Measurements from ENCODE around the gene CRCP. TPM values are rescaled to one million over a fixed set of nuclear protein-coding genes. Genes with fewer than 3 reads are reported as not detected.
A peak's percentile ranks its signal among the peaks of the same experiment; 100 is the strongest.

Gene CRCP
- total and polyA plus RNA-seq, 4 experiments from 2014 or later = 21.2 to 42.3 (median 34.8) TPM

GRCh38 chr7:66190504-66190857 is 75.8 kb downstream of the CRCP start:
- Histone ChIP-seq H3K9me3 (ENCODE audit: control insufficient read depth in 1 of 2, low read length in 2 of 2) (no peaks in the 10 kb centered on the region), H3K4me3 (ENCODE audit: low read length in 2 of 2) (no peak overlapping the region), H3K36me3 (ENCODE audit: insufficient read depth, low read length) (no peaks in the 10 kb centered on the region), H3K27me3 (ENCODE audit: insufficient read depth, low read length) (no peaks in the 10 kb centered on the region), H3K4me1 (ENCODE audit: insufficient read depth, low read length) (no peaks in the 10 kb centered on the region), H3K27ac (ENCODE audit: low read depth, low read length) (no peak overlapping the region)
- DNase-seq = no peak
- Mint-ChIP-seq H3K4me3 (no peak overlapping the region), H3K36me3 (no peaks in the 10 kb centered on the region), H3K27ac (no peak overlapping the region), H3K27me3 (peaks cover 2 to 3% of the 10 kb centered on the region in 2 donors), H3K9me3 (peaks cover 0 to 2% (median 0%) of the 10 kb centered on the region in 8 donors), H3K4me1 (no peaks in the 10 kb centered on the region)
- ChIA-PET POLR2A (ENCODE audit: partially characterized antibody) (no interaction called here), CTCF (ENCODE audit: partially characterized antibody) (no interaction called here)
- intact Hi-C loops (cut with micrococcal nuclease) = no loop called here

GRCh38 chr7:66193146-66193725 is 78.6 kb downstream of the CRCP start:
- no peaks in the 10 kb centered on the region for H3K36me3 ChIP-seq (ENCODE audit: insufficient read depth, low read length)
- no peak overlapping the region for H3K4me3 Mint-ChIP-seq
- no peaks in the 10 kb centered on the region for H3K4me1 Mint-ChIP-seq
- DNase-seq = no peak
- no peak overlapping the region for H3K4me3 ChIP-seq (ENCODE audit: low read length in 2 of 2)
- no peaks in the 10 kb centered on the region for H3K9me3 ChIP-seq (ENCODE audit: control insufficient read depth in 1 of 2, low read length in 2 of 2)
- POLR2A ChIA-PET (ENCODE audit: partially characterized antibody) = no interaction called here
- intact Hi-C loops (cut with micrococcal nuclease) = no loop called here
- H3K9me3 Mint-ChIP-seq = peaks cover 0 to 2% (median 0%) of the 10 kb centered on the region in 8 donors
- peak overlapping the region in 1 of 7 donors; percentile 22 for H3K27ac Mint-ChIP-seq
- H3K27me3 ChIP-seq (ENCODE audit: insufficient read depth, low read length) = no peaks in the 10 kb centered on the region
- no peak overlapping the region for H3K27ac ChIP-seq (ENCODE audit: low read depth, low read length)
- H3K27me3 Mint-ChIP-seq = peaks cover 2 to 3% of the 10 kb centered on the region in 2 donors
- no peaks in the 10 kb centered on the region for H3K4me1 ChIP-seq (ENCODE audit: insufficient read depth, low read length)
- CTCF ChIA-PET (ENCODE audit: partially characterized antibody) = no interaction called here
- no peaks in the 10 kb centered on the region for H3K36me3 Mint-ChIP-seq

DNA sequence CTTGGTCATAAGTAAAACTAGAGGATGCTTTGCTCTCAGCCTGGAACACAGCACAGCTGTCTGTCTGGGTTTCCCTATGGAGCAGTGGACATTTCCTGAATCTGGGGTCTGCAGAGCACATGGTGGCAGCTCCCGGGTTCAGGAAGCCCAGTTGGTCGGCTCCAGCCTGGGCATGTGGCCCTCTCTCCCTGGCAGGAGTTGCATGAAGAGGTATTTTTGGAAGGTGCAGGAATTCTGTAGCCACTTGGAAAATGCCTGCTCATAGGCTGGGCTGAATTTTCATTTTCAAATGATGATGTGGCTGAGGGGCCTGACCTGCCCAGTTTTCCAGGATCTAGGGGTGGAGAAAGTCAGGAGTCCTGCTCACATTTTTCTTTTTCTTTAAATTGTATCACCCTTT is 83.8 kb downstream of the CRCP start:
- intact Hi-C loops (cut with micrococcal nuclease) = no loop called here
- Histone ChIP-seq H3K27me3 (ENCODE audit: insufficient read depth, low read length) (no peaks in the 10 kb centered on the region), H3K4me1 (ENCODE audit: insufficient read depth, low read length) (no peaks in the 10 kb centered on the region), H3K27ac (ENCODE audit: low read depth, low read length) (no peak overlapping the region), H3K4me3 (ENCODE audit: low read length in 2 of 2) (no peak overlapping the region), H3K36me3 (ENCODE audit: insufficient read depth, low read length) (no peaks in the 10 kb centered on the region), H3K9me3 (ENCODE audit: control insufficient read depth in 1 of 2, low read length in 2 of 2) (no peaks in the 10 kb centered on the region)
- peaks cover 6 to 11% (median 8%) of the 10 kb centered on the region in 4 donors for H3K4me1 Mint-ChIP-seq
- DNase-seq = no peak
- POLR2A ChIA-PET (ENCODE audit: partially characterized antibody) = no interaction called here
- no peak overlapping the region for H3K4me3 Mint-ChIP-seq
- H3K9me3 Mint-ChIP-seq = no peaks in the 10 kb centered on the region
- CTCF ChIA-PET (ENCODE audit: partially characterized antibody) = interaction anchor here (0.7 kb wide), 1 partner anchor 368 kb away, joined by 3 read pairs; no protein-coding TSS in a partner anchor
- no peaks in the 10 kb centered on the region for H3K36me3 Mint-ChIP-seq
- no peak overlapping the region for H3K27ac Mint-ChIP-seq
- H3K27me3 Mint-ChIP-seq = peaks cover 5 to 7% of the 10 kb centered on the region in 2 donors

- intact Hi-C loops (cut with micrococcal nuclease) = no loop called here
- no peak overlapping the region for H3K4me3 ChIP-seq (ENCODE audit: low read length in 2 of 2)
- ChIA-PET POLR2A (ENCODE audit: partially characterized antibody) (no interaction called here), CTCF (ENCODE audit: partially characterized antibody) (interaction anchor here (0.7 kb wide), 1 partner anchor 369 kb away, joined by 3 read pairs; no protein-coding TSS in a partner anchor)
- Mint-ChIP-seq H3K36me3 (no peaks in the 10 kb centered on the region), H3K27me3 (peaks cover 6 to 7% of the 10 kb centered on the region in 2 donors), H3K4me3 (peak overlapping the region in 1 of 8 donors; percentile 15), H3K9me3 (no peaks in the 10 kb centered on the region), H3K4me1 (peaks cover 6 to 11% (median 8%) of the 10 kb centered on the region in 4 donors), H3K27ac (no peak overlapping the region)
- H3K36me3 ChIP-seq (ENCODE audit: insufficient read depth, low read length) = no peaks in the 10 kb centered on the region
- no peaks in the 10 kb centered on the region for H3K4me1 ChIP-seq (ENCODE audit: insufficient read depth, low read length)
- no peaks in the 10 kb centered on the region for H3K27me3 ChIP-seq (ENCODE audit: insufficient read depth, low read length)
- no peak overlapping the region for H3K27ac ChIP-seq (ENCODE audit: low read depth, low read length)
- no peaks in the 10 kb centered on the region for H3K9me3 ChIP-seq (ENCODE audit: control insufficient read depth in 1 of 2, low read length in 2 of 2)
- DNase-seq = no peak
Measured at GRCh38 chr7:66198956-66199355, 84.3 kb downstream of the CRCP start.

- Histone ChIP-seq H3K9me3 (ENCODE audit: control insufficient read depth in 1 of 2, low read length in 2 of 2) (no peaks in the 10 kb centered on the region), H3K27ac (ENCODE audit: low read depth, low read length) (no peak overlapping the region), H3K4me1 (ENCODE audit: insufficient read depth, low read length) (peaks cover 20% of the 10 kb centered on the region), H3K27me3 (ENCODE audit: insufficient read depth, low read length) (peaks cover 18% of the 10 kb centered on the region), H3K4me3 (ENCODE audit: low read length in 2 of 2) (no peak overlapping the region), H3K36me3 (ENCODE audit: insufficient read depth, low read length) (no peaks in the 10 kb centered on the region)
- Mint-ChIP-seq H3K4me1 (peaks cover 22 to 36% (median 26%) of the 10 kb centered on the region in 4 donors), H3K27ac (peak overlapping the region in 1 of 7 donors; percentile 65), H3K9me3 (no peaks in the 10 kb centered on the region), H3K27me3 (peaks cover 15 to 22% of the 10 kb centered on the region in 2 donors), H3K36me3 (peaks cover 0 to 2% of the 10 kb centered on the region in 2 donors), H3K4me3 (peak overlapping the region in 6 of 8 donors; percentile 0 to 55 (median 23))
- ChIA-PET CTCF (ENCODE audit: partially characterized antibody) (no interaction called here), POLR2A (ENCODE audit: partially characterized antibody) (no interaction called here)
- DNase-seq = no peak
- intact Hi-C loops (cut with micrococcal nuclease) = no loop called here
Measured at GRCh38 chr7:66202441-66202840, 87.8 kb downstream of the CRCP start.

Other genes starting within 250 kb of the CRCP start
- 10 to 100 TPM; 11.3 to 12.6 TPM for gene VKORC1L1, start 241.8 kb upstream of the CRCP start, total RNA-seq
- 1 to 10 TPM; 2.2 to 4.0 TPM for gene VKORC1L1, start 241.8 kb upstream of the CRCP start, polyA plus RNA-seq
- gene GUSB, start 132.6 kb upstream of the CRCP start, total RNA-seq = 10 to 100 TPM; 49.3 to 52.0 TPM
- 10 to 100 TPM; 48.0 to 63.5 TPM for gene GUSB, start 132.6 kb upstream of the CRCP start, polyA plus RNA-seq
- gene ASL, start 39.0 kb upstream of the CRCP start, total RNA-seq = 10 to 100 TPM; 11.8 to 13.7 TPM
- 10 to 100 TPM; 10.8 to 15.2 TPM for gene ASL, start 39.0 kb upstream of the CRCP start, polyA plus RNA-seq
- gene TPST1, start 90.5 kb downstream of the CRCP start, total RNA-seq = 1 to 10 TPM in 1 of 2 experiments, under 1 TPM in 1; 0.91 to 1.2 TPM
- gene TPST1, start 90.5 kb downstream of the CRCP start, polyA plus RNA-seq = 1 to 10 TPM in 1 of 2 donors, under 1 TPM in 1; 0.24 to 1.0 TPM